Measurements from ENCODE around the gene MBD3L2. TPM values are rescaled to one million over a fixed set of nuclear protein-coding genes. Genes with fewer than 3 reads are reported as not detected.

MBD3L2 gene
- total RNA-seq, 1 experiment from 2014 or later: not detected

GRCh38 chr19:7067716-7068115 lies 18.6 kb downstream of the MBD3L2 start:
- H3K27ac Mint-ChIP-seq (ENCODE audit: unreplicated experiment): no peak overlapping the region
- H3K9me3 Mint-ChIP-seq (ENCODE audit: low read depth, unreplicated experiment): peaks cover 6% of the 10 kb centered on the region
- BruUV-seq (replicated peaks): no TSS peak
- intact Hi-C loops (cut with micrococcal nuclease; ENCODE audit: unreplicated experiment): no loop called here
- DNase-seq: no peak
- CTCF ChIA-PET: no interaction called here
- no peaks in the 10 kb centered on the region for H3K27me3 Mint-ChIP-seq (ENCODE audit: unreplicated experiment)
- H3K4me1 Mint-ChIP-seq (ENCODE audit: low read depth, unreplicated experiment): no peaks in the 10 kb centered on the region
- TF ChIP-seq, protein P1, sequence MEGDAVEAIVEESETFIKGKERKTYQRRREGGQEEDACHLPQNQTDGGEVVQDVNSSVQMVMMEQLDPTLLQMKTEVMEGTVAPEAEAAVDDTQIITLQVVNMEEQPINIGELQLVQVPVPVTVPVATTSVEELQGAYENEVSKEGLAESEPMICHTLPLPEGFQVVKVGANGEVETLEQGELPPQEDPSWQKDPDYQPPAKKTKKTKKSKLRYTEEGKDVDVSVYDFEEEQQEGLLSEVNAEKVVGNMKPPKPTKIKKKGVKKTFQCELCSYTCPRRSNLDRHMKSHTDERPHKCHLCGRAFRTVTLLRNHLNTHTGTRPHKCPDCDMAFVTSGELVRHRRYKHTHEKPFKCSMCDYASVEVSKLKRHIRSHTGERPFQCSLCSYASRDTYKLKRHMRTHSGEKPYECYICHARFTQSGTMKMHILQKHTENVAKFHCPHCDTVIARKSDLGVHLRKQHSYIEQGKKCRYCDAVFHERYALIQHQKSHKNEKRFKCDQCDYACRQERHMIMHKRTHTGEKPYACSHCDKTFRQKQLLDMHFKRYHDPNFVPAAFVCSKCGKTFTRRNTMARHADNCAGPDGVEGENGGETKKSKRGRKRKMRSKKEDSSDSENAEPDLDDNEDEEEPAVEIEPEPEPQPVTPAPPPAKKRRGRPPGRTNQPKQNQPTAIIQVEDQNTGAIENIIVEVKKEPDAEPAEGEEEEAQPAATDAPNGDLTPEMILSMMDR (IDR thresholded peaks at IDR 0.05; ENCODE audit: unreplicated experiment): no peak
- peaks cover 31% of the 10 kb centered on the region for H3K36me3 Mint-ChIP-seq (ENCODE audit: insufficient read depth, unreplicated experiment)
- H3K4me3 Mint-ChIP-seq (ENCODE audit: low read depth, unreplicated experiment): no peak overlapping the region

- BruUV-seq (replicated peaks): no TSS peak
- TF ChIP-seq, protein P1 (IDR thresholded peaks at IDR 0.05; ENCODE audit: unreplicated experiment): no peak
- no peaks in the 10 kb centered on the region for H3K27me3 Mint-ChIP-seq (ENCODE audit: unreplicated experiment)
- CTCF ChIA-PET: interaction anchor here (0.5 kb wide), 1 partner anchor 292 kb away, joined by 3 read pairs; no protein-coding TSS in a partner anchor
- H3K9me3 Mint-ChIP-seq (ENCODE audit: low read depth, unreplicated experiment): peaks cover 6% of the 10 kb centered on the region
- peaks cover 36% of the 10 kb centered on the region for H3K36me3 Mint-ChIP-seq (ENCODE audit: insufficient read depth, unreplicated experiment)
- H3K4me1 Mint-ChIP-seq (ENCODE audit: low read depth, unreplicated experiment): no peaks in the 10 kb centered on the region
- peak overlapping the region; percentile 17 for H3K27ac Mint-ChIP-seq (ENCODE audit: unreplicated experiment)
- intact Hi-C loops (cut with micrococcal nuclease; ENCODE audit: unreplicated experiment): no loop called here
- peak overlapping the region; percentile 92 for H3K4me3 Mint-ChIP-seq (ENCODE audit: low read depth, unreplicated experiment)
- no peak for DNase-seq
Observed at GRCh38 chr19:7068599-7068998, 19.5 kb downstream of the MBD3L2 start.

DNA sequence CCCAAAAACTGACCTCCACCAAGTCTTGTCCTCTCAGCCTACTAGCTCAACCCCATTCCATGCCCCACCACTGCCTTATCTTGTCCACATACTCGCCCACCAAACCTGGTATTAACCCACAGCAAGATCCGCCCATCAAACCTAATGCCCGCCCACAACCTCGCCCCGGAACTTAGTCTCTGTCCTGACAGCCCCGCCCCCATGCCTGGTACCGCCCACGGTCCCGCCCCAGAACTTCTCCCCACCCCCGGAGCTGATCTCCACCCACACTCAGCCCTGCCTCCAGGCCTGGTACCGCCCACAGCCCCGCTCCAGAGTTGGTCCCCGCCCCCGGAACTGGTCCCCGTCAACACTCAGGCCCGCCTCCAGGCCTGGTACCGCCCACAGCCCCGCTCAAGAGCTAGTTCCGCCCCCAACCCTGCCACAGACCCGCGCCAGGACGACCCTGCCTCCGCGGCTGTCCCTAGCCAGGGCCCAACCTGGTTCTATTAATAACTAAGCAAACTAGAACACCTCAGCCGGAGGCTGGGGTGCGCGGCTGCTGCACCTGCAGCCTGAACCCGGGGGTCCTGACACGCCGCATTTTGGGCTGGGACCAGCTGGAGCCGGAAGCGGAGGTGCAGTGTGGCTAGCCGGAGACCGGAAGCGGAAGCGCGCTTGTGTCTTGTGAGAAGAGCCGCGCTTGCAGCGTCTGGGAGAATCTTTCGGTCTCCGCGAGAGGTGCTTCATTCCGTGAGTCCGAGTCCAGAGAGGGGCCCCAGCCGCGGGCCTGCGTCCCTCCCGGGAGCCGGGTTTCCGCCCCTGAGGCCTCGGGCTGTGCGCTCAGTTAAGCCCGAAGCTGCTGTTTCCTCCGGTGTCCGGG lies 20.2 kb downstream of the MBD3L2 start, which contains the start of gene ZNF557:
Gene ZNF557 (plus strand): TSS at position 662 of the 862 bp plus-strand sequence. CDS start 5,372 bp downstream, outside the sequence.
- no TSS peak for BruUV-seq (replicated peaks)
- Mint-ChIP-seq H3K27me3 (ENCODE audit: unreplicated experiment) (no peaks in the 10 kb centered on the region), H3K4me1 (ENCODE audit: low read depth, unreplicated experiment) (no peaks in the 10 kb centered on the region), H3K36me3 (ENCODE audit: insufficient read depth, unreplicated experiment) (peaks cover 43% of the 10 kb centered on the region), H3K4me3 (ENCODE audit: low read depth, unreplicated experiment) (peak within 1 kb of the TSS; percentile 92), H3K27ac (ENCODE audit: unreplicated experiment) (peak within 1 kb of the TSS; percentile 17), H3K9me3 (ENCODE audit: low read depth, unreplicated experiment) (peaks cover 7% of the 10 kb centered on the region)
- intact Hi-C loops (cut with micrococcal nuclease; ENCODE audit: unreplicated experiment): no loop called here
- CTCF ChIA-PET: interaction anchor here (0.5 to 0.7 kb wide), 3 partner anchors 28 to 291 kb away, joined by 3 to 5 read pairs (median 3); no protein-coding TSS in a partner anchor
- DNase-seq: peak; percentile 96
- TF ChIP-seq, protein P1 (IDR thresholded peaks at IDR 0.05; ENCODE audit: unreplicated experiment): no peak

GRCh38 chr19:7069904-7070226 lies 20.7 kb downstream of the MBD3L2 start:
- Mint-ChIP-seq H3K4me1 (ENCODE audit: low read depth, unreplicated experiment) (no peaks in the 10 kb centered on the region), H3K9me3 (ENCODE audit: low read depth, unreplicated experiment) (peaks cover 8% of the 10 kb centered on the region), H3K36me3 (ENCODE audit: insufficient read depth, unreplicated experiment) (peaks cover 48% of the 10 kb centered on the region), H3K4me3 (ENCODE audit: low read depth, unreplicated experiment) (peak overlapping the region; percentile 92), H3K27ac (ENCODE audit: unreplicated experiment) (peak overlapping the region; percentile 17), H3K27me3 (ENCODE audit: unreplicated experiment) (no peaks in the 10 kb centered on the region)
- CTCF ChIA-PET: no interaction called here
- no peak for DNase-seq
- intact Hi-C loops (cut with micrococcal nuclease; ENCODE audit: unreplicated experiment): no loop called here
- TF ChIP-seq, protein P1 (IDR thresholded peaks at IDR 0.05; ENCODE audit: unreplicated experiment): no peak
- no TSS peak for BruUV-seq (replicated peaks)
